Stimulated activated CD8-positive, alpha-beta memory T cell treated with anti-CD3 and anti-CD28 coated beads, Interleukin-12 subunit alpha, Interleukin-12 subunit beta, amount 100 ng/mL, for 1 hour (primary cell): ENCODE data around the gene DICER1.

Source experiments
- DNase-seq: peaks from one replicate; pipeline ENCODE4 v3.0.0-alpha.2; 2020; ENCODE audit warnings: low read depth

DICER1 gene

GRCh38 chr14:95058491-95058890 is 98.8 kb downstream of the DICER1 start:
- DNase-seq = no peak

DNA sequence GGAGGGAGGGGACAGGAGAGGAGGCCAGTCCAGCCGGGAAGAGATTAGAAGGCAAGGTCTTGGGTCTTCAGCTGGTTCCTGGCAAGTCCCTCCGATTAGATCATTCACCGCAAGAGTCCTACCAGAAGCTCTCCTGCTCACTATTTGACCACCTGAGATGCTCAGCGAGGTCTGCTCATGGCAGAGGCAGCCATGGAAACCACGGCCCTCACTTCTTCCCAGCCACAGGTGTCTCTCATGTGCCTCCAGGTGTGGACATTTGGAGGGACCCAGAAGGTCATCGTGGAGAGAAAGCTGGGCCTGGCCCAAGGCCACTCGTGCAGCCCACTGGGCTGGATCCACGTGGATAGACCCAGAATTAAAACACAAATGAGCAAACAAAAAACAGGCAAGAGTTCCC is 99.5 kb downstream of the DICER1 start:
- DNase-seq = no peak

DNA sequence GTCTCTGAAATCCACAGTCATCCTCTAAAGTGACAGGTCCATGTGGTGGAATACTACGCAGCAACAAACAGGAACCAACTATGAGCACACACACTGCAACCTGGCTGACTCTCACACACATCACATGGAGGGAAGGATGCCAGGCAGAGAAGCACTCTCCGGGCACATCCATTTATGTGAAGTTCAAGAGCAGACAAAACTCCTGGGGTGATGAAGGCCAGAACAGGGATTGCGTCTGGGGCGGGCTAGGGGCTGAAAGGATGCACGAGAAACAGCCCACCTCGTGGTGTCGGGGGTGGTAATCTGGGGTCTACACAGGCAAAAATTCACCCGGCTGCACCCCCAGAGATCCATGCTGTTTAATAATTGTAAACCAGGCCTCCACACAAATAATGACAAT is 100.2 kb downstream of the DICER1 start:
- DNase-seq = no peak

DNA sequence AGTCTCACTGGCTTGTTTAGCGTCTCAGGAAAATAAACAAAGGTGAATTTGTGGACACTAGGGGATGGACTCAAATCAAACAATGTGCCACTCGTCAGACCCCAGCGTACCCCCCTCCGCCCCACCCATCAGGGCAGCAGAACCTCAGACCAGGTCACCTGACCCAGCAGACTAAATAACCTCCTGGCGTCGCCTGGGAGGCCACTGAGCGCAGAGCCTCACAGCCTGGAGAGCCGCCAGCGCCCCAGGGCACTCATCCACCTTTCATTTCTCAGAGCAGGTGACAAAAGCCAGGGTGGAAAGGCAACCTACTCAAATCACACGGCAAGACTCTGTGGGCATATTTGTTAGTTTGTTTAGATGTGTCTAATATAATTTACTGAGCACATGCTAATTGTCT is 100.9 kb downstream of the DICER1 start:
- no peak for DNase-seq

DNA sequence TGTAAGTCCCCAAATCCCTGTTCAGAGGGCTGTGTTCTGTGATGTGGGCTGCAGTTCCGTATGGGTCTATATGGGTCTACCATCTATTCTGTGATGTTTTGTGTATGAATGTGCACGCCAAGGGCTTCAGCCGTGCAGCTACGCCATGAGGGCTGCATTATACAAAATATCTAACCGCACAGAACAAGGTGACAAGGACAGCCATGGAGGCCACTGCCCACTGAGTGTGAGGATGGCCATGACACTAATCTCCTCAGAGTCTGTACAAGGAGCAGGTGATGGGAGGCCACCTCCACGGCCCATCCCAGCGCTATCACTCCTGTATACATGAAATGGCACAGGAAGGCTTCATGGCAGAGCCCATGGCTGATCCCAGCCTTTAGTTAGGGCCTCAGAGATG is 102.0 kb downstream of the DICER1 start:
- DNase-seq = no peak

DNA sequence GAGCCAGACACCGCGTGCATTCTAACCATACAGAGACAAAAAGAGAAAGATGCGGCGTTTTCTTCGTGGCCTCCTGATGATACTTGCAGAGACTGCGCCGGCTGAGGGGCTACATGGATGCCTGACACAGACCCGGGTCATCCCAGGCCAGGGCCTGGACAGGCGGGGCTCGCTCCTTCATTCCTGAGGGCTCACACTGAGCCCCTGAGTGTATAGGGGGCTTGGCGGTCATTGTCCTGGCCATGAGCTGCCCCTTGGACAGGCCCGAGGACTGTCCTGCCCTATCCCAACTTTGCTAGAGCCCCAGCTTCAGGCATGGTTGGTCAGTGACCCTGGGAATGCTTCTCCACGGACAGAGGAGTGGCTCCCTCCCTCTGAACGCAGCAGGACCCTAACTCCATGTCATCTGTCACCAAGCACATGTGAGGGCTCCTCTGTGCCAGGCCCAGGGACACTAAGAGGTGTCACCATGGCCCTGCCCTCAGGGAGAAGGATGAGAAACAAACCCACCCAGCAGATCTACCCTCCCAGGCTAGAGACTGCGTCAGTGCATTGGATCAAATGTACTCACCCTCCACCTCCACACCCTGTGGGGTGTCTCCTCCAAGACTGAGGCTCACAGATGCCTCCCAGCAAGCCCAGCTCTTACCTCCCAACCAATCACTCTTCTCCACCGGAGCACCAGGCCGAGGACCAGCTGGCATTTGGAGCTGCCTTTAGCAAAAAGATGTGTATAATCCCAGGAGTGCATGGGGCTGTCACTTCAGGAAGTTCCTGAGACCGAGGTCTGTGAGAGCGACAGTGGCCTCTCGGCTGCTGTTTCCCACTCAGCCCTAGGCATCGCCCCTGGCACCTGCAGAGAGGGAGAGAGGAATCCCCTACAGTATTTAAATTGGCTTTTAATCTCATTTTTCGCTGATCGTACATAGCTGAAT is 102.7 kb downstream of the DICER1 start:
- DNase-seq = no peak

- DNase-seq = no peak
Observed at GRCh38 chr14:95052016-95052585, 105.2 kb downstream of the DICER1 start.

DNA sequence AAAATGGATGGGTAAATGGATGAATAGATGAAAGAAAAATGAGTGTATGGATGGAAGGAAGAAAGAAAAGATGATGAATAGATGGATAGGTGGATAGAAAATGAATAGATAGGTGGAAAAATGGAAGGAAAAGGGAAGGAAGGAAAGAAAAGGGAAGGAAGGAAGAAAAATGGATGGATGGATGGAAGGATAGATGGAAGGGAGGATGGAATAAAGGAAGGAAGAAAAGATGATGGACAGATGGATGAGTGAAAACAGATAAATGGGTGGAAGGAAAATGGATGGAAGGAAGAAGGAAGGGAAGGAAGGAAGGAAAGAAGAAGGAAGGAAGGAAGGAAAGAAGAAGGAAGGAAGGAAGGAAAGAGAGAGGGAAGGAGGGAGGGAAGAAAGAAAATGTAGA is 107.4 kb downstream of the DICER1 start:
- DNase-seq = no peak

DNA sequence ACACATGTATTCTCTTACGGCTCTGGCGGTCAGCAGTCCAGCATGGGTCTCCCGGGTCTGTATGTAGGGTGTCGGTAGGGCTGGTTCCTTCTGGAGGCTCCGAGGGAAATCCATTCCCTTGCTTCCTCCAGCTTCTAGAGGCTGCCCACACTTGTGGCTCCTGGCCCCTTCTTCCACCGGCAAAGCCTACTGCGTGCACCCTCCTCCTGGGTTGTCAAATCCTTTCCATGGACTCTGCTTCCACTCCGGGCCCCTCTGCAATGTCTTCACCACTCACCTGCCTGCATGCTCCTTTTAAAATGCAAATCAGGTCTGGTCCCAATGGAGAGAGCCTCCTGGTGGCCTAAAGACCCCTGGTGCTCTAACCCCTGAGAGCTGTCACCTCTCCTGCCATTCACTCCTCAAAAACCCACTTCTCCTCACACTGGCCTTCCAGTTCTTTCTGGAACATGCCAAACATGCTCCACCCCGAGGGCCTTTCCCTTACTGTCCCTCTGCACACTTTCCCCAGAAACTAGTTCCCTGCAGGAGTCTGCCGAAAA is 108.5 kb downstream of the DICER1 start:
- DNase-seq = no peak

GRCh38 chr14:95047754-95048153 is 109.6 kb downstream of the DICER1 start:
- DNase-seq = no peak

GRCh38 chr14:95046711-95047681 is 110.3 kb downstream of the DICER1 start:
- no peak for DNase-seq

DNA sequence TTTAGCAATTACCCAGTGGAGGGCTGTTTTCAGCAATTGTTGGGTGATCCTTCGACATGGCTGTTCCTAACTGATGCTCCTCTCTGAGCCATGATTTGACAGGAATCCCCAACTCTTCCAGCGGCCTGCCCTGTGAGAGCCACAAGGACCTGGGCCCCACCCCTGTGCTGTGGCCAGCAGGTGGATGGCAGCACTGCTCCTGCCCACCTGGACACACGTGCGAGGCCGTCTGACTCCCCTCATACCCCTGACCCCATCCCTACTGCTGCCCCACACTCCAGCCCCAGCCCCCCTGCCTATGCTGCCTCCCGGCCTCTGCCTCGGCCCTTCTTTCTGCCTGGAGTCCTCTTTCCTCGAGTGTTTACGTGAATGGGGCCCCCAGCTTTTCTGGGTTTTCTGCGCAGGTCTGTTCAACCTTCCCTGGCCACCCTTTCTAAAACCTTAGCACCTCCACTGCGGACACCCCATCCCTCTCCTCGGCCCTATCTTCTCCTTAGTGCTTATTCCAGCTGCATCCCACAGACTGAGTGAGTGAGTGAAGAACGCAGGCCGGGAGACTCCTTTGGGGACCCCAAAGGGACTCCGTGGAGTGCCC is 111.4 kb downstream of the DICER1 start:
- DNase-seq = no peak

- no peak for DNase-seq
Observed at GRCh38 chr14:95045106-95045701, 112.1 kb downstream of the DICER1 start.

- no peak for DNase-seq
Observed at GRCh38 chr14:95044463-95045105, 112.7 kb downstream of the DICER1 start.

DNA sequence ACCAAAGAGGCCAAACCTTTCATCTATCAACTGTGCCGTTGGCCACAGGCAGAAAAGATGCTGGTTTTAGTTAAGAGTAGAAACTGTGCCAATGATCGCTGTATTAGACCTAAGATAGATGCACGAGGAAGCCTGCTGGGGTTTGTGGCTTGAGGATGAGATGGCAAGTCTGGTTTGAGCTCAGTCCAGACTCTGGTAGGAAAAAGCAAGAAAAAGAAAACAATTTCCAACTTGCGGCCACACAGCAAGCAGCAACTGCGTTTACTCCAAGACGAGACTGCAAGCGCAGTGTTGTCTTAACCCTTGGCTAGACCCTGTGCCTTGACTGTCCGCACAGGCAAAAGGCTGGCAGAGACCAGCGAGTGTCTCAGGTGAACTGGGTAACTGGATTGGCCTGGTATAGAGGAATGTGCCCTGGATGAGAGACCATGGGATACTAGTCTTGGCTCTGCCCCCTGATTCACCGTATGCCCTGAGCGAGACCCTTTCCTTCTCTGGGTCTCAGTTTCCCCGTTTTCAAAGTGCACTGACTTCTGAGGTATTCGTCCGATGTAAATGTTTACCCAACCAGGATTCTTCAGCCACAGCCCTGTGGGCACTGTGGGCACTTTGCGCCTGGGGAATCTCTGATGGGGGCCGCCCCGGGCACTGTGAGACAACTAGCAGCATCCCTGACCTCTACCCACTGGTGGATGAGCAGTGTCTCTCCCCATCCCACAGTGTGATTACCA is 113.4 kb downstream of the DICER1 start:
- DNase-seq = no peak

GRCh38 chr14:95043314-95043713 is 114.0 kb downstream of the DICER1 start:
- no peak for DNase-seq

- DNase-seq = no peak
Observed at GRCh38 chr14:95041477-95042020, 115.8 kb downstream of the DICER1 start.

DNA sequence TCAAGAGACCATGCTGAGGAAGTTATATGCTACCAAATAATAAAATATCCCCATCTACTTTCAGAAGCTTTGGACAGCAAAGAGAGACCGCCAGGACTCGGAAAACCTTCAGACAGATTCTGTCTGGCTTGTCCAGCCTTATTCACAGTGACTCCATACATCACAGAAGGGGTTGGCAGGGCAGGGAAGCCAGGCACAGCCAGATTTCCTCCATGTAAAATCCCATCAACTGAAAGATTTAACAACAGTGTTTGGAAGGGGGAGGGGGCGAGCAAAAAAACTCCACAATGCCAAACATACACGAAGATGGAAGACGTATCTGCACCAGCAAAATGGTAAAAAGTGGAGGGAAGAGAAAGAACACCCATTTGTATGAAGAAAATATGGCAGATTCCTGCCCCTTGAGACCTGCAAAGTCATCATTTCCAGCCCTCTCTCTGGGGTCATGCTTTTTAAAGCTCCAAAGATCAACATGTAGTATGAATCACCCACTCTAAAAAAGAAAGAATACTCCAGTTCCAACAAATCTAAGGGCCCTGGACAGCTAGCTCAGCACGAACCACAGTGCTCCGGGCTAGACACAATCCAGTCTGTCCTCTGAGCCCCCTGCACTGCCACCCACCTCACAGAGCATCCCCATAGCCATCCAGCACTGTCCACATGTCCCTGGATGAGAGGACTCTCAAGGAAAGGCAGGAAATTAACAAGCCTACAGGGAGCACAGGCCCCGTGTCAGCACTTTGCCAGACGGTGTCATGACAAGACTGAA is 116.4 kb downstream of the DICER1 start:
- DNase-seq = no peak

- DNase-seq = no peak
Observed at GRCh38 chr14:95039993-95040348, 117.4 kb downstream of the DICER1 start.
